ENCODE measurements around the gene RXFP1.

The RXFP1 gene
- long read RNA-seq: 0 reads

- Histone ChIP-seq H3K27ac (replicated peaks) (no peak within 1 kb of the TSS), H3K4me3 (replicated peaks; ENCODE audit: insufficient read depth, low read length) (peak within 1 kb of the TSS; percentile 24), H3K27me3 (ENCODE audit: insufficient read depth, poor library complexity, severe bottlenecking) (no peaks in the 10 kb centered on the region)
- DNase-seq (ENCODE audit: low read depth in 1 of 2, low spot score in 1 of 2): no peak
- TF ChIP-seq GABPA (IDR thresholded peaks at IDR 0.05; ENCODE audit: low read depth): no peak
- no peak for TF ChIP-seq POLR2AphosphoS5 (IDR thresholded peaks at IDR 0.05; ENCODE audit: low read depth)
- TF ChIP-seq SPI1 (IDR thresholded peaks at IDR 0.05; ENCODE audit: borderline replicate concordance, low read depth): no peak
- TF ChIP-seq REST (IDR thresholded peaks at IDR 0.05; ENCODE audit: insufficient replicate concordance, low read depth): no peak
- no peak for TF ChIP-seq CTCF (IDR thresholded peaks at IDR 0.05; ENCODE audit: insufficient read depth, low read length)
Measured at GRCh38 chr4:158521484-158522088, at the start of gene RXFP1. Gene RXFP1, plus strand, starts transcription at chr4:158521882. Its CDS starts 95 bp downstream, at chr4:158521977.

GRCh38 chr4:158481811-158482210, 39.9 kb upstream of the RXFP1 start:
- no peak for DNase-seq (ENCODE audit: low read depth in 1 of 2, low spot score in 1 of 2)
- Histone ChIP-seq H3K4me3 (replicated peaks; ENCODE audit: insufficient read depth, low read length) (no peak overlapping the region), H3K27me3 (ENCODE audit: insufficient read depth, poor library complexity, severe bottlenecking) (no peaks in the 10 kb centered on the region), H3K27ac (replicated peaks) (no peak overlapping the region)
- TF ChIP-seq GABPA (IDR thresholded peaks at IDR 0.05; ENCODE audit: low read depth) (no peak), POLR2AphosphoS5 (IDR thresholded peaks at IDR 0.05; ENCODE audit: low read depth) (no peak), REST (IDR thresholded peaks at IDR 0.05; ENCODE audit: insufficient replicate concordance, low read depth) (no peak), CTCF (IDR thresholded peaks at IDR 0.05; ENCODE audit: insufficient read depth, low read length) (no peak), SPI1 (IDR thresholded peaks at IDR 0.05; ENCODE audit: borderline replicate concordance, low read depth) (no peak)

- no peak overlapping the region for H3K4me3 ChIP-seq (replicated peaks; ENCODE audit: insufficient read depth, low read length)
- no peak overlapping the region for H3K27ac ChIP-seq (replicated peaks)
- no peaks in the 10 kb centered on the region for H3K27me3 ChIP-seq (ENCODE audit: insufficient read depth, poor library complexity, severe bottlenecking)
- no peak for TF ChIP-seq CTCF (IDR thresholded peaks at IDR 0.05; ENCODE audit: insufficient read depth, low read length)
- TF ChIP-seq SPI1 (IDR thresholded peaks at IDR 0.05; ENCODE audit: borderline replicate concordance, low read depth): no peak
- no peak for TF ChIP-seq GABPA (IDR thresholded peaks at IDR 0.05; ENCODE audit: low read depth)
- no peak for TF ChIP-seq REST (IDR thresholded peaks at IDR 0.05; ENCODE audit: insufficient replicate concordance, low read depth)
- TF ChIP-seq POLR2AphosphoS5 (IDR thresholded peaks at IDR 0.05; ENCODE audit: low read depth): no peak
- no peak for DNase-seq (ENCODE audit: low read depth in 1 of 2, low spot score in 1 of 2)
Measured at GRCh38 chr4:158484173-158484885, 37.4 kb upstream of the RXFP1 start.

All from HL-60 (cell line).